Measurements from ENCODE around the gene CCDC149.

GRCh38 chr4:24892778-24893177, 20.1 kb downstream of the CCDC149 start:
- TF ChIP-seq FOS (IDR thresholded peaks at IDR 0.05; ENCODE audit: borderline replicate concordance, insufficient read depth, low read length) = no peak
- no peak for TF ChIP-seq JUN (IDR thresholded peaks at IDR 0.05; ENCODE audit: borderline replicate concordance, insufficient read depth, insufficient read length, low read depth)
- TF ChIP-seq CTCF (IDR thresholded peaks at IDR 0.05; ENCODE audit: extremely low read depth in 1 of 2, insufficient read depth in 1 of 2, low read depth in 1 of 2, low read length in 2 of 2) = no peak
- no peak for TF ChIP-seq MAX (IDR thresholded peaks at IDR 0.05; ENCODE audit: insufficient read depth, insufficient read length)
- no peak for TF ChIP-seq POLR2AphosphoS5 (IDR thresholded peaks at IDR 0.05; ENCODE audit: insufficient read depth, low read depth, low read length)
- no peak for TF ChIP-seq POLR2A (IDR thresholded peaks at IDR 0.05; ENCODE audit: low read depth, low read length)
- no peak for TF ChIP-seq MYC (IDR thresholded peaks at IDR 0.05; ENCODE audit: low read depth, low read length)
- TF ChIP-seq EZH2 (IDR thresholded peaks at IDR 0.05; ENCODE audit: borderline replicate concordance, low read depth, low read length, severe bottlenecking) = no peak

All from endothelial cell of umbilical vein (primary cell).